Mesangial cell (primary cell): ENCODE data around the gene STEAP3. TPM values are rescaled to one million over a fixed set of nuclear protein-coding genes. Genes with fewer than 3 reads are reported as not detected.

Experiments
- total RNA-seq: library from RNA; depleted of rRNA; stranded (reverse); fragments of >200 nt; gene quantifications from 2 replicates; pipeline ENCODE4 v1.2.3, GENCODE V29; 2015

STEAP3 gene, protein sequence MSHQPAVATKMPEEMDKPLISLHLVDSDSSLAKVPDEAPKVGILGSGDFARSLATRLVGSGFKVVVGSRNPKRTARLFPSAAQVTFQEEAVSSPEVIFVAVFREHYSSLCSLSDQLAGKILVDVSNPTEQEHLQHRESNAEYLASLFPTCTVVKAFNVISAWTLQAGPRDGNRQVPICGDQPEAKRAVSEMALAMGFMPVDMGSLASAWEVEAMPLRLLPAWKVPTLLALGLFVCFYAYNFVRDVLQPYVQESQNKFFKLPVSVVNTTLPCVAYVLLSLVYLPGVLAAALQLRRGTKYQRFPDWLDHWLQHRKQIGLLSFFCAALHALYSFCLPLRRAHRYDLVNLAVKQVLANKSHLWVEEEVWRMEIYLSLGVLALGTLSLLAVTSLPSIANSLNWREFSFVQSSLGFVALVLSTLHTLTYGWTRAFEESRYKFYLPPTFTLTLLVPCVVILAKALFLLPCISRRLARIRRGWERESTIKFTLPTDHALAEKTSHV
- 46.6 and 53.1 TPM in 2 replicates for total RNA-seq

DNA sequence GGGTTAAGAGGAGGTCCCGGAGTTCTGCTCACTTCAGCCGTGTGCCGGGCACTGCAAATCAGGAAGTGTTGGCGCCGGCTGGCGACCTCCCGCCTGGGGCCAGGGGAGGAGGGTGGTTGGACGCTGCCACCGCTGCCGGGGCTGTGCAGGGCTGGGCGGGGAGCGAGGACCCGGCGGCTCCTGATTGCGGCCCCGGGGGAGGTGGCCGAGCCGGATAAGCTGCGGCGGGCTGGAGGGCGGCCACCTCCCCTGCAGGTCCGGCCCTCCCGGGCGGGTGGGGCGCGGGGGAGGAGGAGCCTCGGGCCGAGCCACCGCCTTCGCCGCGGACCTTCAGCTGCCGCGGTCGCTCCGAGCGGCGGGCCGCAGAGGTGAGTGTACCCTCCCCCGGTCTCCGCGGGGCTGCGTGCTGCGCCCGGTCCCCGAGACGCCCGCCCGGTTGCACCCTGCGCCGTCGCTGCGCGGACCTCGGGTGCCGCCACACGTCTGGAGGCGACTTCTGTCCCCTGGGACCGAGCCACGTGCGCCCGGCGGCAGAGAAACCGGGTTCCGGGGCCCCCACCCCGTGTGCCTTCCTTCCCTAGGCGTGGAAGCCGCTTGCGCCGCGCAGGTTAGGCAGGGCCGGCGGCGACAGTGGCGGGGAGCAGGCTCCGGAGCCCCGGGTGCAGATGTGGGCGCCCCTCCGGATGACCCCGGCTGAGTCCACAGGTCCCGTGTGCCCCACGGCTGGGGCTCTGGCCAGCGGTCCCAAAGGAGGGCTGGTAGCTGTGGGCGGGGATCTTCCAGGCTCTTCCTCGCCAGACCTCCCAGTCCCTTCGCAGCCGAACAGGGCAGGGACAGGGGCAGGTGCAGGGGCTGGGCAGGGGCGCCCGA lies at the start of gene STEAP3:
STEAP3 (plus strand) TSS at position 314 of the 870 bp plus-strand sequence. CDS start 7,179 bp downstream, outside the sequence.

Other genes starting within 250 kb of the STEAP3 start
- gene C1QL2, start 65.1 kb upstream of the STEAP3 start, total RNA-seq: not detected in 2 replicates
- gene C2orf76, start 143.0 kb downstream of the STEAP3 start, total RNA-seq: 7.4 and 10.6 TPM in 2 replicates
- gene DBI, start 143.1 kb downstream of the STEAP3 start, total RNA-seq: 100 and 169 TPM in 2 replicates
- 1.6 and 12.9 TPM in 2 replicates for gene TMEM37, start 208.0 kb downstream of the STEAP3 start, total RNA-seq